Right atrium auricular region (tissue), 2 donors: ENCODE results near the gene ASPN. TPM values are rescaled to one million over a fixed set of nuclear protein-coding genes. Genes with fewer than 3 reads are reported as not detected.

Source experiments
- DNase-seq: peaks from one replicate; pipeline ENCODE4 v3.0.0-alpha.2; 2019; ENCODE audit warnings: low spot score
- H3K27ac ChIP-seq, 2 donors: fragments of 200-600 bp; sonication (generic); 1 replicate in 1 of 2; 2 replicates in 1 of 2; pipeline ENCODE4 v1.5.1; 2016 to 2019
- H3K27me3 ChIP-seq, 2 donors: fragments of 200-600 bp; sonication (generic); one replicate each; pipeline versions ENCODE4 v1.5.1 to v1.6.0; 2017 to 2019
- H3K36me3 ChIP-seq: fragments of 200-600 bp; sonication (generic); one replicate; pipeline ENCODE4 v1.5.1; 2016
- H3K4me1 ChIP-seq, 2 donors: fragments of 200-600 bp; sonication (generic); one replicate each; pipeline versions ENCODE4 v1.5.1 to v1.6.0; 2017 to 2019
- H3K4me3 ChIP-seq, 2 donors: fragments of 200-600 bp; sonication (generic); 1 replicate in 1 of 2; 2 replicates in 1 of 2; pipeline ENCODE4 v1.5.1; 2017 to 2019; ENCODE audit warnings: mild to moderate bottlenecking in 1 of 2, moderate library complexity in 1 of 2
- H3K9me3 ChIP-seq, 2 donors: fragments of 200-600 bp; sonication (generic); one replicate each; pipeline ENCODE4 v1.5.1; 2019
- total RNA-seq, 2 donors: library from RNA; depleted of rRNA; stranded (reverse); fragments of >200 nt; gene quantifications; one replicate each; pipeline ENCODE4 v1.1.0, GENCODE V29; 2016
- TF ChIP-seq, protein P1 (sequence below), 2 donors: fragments of 200-600 bp; sonication (generic); IDR thresholded peaks; one replicate each; pipeline ENCODE4 v1.5.1; 2019; ENCODE audit warnings: antibody characterized with exemption in 2 of 2

The ASPN gene
- total RNA-seq, 2 donors from 2014 or later, result 3.9 to 29.0 TPM

DNA sequence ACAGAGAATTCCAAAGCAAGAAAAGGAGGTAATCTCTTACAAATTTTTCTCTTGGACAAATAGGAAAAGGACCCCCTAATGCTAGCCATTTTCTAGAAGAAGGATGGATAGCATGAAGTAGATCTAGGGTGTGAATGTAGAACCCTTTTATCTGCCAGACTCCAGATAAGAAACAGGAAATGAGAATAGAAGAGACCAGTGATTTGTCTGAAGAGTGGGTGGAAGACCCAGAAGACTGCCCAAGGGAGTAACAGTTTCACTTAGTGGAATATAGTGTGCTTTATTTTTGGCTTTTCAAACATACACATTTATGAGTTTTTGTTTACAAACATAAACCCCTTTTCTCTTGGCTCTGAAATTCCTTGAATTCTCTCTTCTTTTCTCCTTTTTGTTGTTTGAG, 28.4 kb upstream of the ASPN start:
- H3K9me3 ChIP-seq, result no peaks in the 10 kb centered on the region
- no peak for DNase-seq
- no peak overlapping the region for H3K27ac ChIP-seq
- H3K4me3 ChIP-seq, result no peak overlapping the region
- no peaks in the 10 kb centered on the region for H3K27me3 ChIP-seq
- peaks cover 0 to 32% of the 10 kb centered on the region in 2 donors for H3K4me1 ChIP-seq
- H3K36me3 ChIP-seq, result no peaks in the 10 kb centered on the region
- TF ChIP-seq, protein P1, sequence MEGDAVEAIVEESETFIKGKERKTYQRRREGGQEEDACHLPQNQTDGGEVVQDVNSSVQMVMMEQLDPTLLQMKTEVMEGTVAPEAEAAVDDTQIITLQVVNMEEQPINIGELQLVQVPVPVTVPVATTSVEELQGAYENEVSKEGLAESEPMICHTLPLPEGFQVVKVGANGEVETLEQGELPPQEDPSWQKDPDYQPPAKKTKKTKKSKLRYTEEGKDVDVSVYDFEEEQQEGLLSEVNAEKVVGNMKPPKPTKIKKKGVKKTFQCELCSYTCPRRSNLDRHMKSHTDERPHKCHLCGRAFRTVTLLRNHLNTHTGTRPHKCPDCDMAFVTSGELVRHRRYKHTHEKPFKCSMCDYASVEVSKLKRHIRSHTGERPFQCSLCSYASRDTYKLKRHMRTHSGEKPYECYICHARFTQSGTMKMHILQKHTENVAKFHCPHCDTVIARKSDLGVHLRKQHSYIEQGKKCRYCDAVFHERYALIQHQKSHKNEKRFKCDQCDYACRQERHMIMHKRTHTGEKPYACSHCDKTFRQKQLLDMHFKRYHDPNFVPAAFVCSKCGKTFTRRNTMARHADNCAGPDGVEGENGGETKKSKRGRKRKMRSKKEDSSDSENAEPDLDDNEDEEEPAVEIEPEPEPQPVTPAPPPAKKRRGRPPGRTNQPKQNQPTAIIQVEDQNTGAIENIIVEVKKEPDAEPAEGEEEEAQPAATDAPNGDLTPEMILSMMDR (IDR thresholded peaks at IDR 0.05), result no peak

DNA sequence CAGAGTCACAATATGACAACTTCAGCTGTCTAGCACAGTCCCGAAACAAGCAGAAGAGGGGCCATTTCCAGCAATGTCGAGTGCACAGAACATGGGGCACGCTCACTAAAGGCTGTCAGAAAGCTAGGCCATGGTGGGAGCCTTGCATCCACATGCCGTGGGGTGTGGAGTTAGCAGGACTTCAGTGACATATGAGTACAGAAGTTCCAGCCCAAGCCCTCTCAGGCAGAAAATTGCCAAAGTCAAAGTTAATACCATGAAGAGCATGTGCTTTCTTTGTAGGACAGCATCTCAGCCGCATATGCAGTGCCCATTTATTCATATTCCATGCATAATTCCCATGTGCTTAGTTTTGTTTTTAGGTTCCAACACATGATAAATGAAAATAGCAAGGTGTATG, 26.7 kb upstream of the ASPN start:
- H3K4me3 ChIP-seq, result no peak overlapping the region
- H3K4me1 ChIP-seq, result peaks cover 0 to 40% of the 10 kb centered on the region in 2 donors
- no peaks in the 10 kb centered on the region for H3K27me3 ChIP-seq
- TF ChIP-seq, protein P1 (IDR thresholded peaks at IDR 0.05), result no peak
- DNase-seq, result no peak
- no peaks in the 10 kb centered on the region for H3K9me3 ChIP-seq
- H3K27ac ChIP-seq, result no peak overlapping the region
- no peaks in the 10 kb centered on the region for H3K36me3 ChIP-seq

DNA sequence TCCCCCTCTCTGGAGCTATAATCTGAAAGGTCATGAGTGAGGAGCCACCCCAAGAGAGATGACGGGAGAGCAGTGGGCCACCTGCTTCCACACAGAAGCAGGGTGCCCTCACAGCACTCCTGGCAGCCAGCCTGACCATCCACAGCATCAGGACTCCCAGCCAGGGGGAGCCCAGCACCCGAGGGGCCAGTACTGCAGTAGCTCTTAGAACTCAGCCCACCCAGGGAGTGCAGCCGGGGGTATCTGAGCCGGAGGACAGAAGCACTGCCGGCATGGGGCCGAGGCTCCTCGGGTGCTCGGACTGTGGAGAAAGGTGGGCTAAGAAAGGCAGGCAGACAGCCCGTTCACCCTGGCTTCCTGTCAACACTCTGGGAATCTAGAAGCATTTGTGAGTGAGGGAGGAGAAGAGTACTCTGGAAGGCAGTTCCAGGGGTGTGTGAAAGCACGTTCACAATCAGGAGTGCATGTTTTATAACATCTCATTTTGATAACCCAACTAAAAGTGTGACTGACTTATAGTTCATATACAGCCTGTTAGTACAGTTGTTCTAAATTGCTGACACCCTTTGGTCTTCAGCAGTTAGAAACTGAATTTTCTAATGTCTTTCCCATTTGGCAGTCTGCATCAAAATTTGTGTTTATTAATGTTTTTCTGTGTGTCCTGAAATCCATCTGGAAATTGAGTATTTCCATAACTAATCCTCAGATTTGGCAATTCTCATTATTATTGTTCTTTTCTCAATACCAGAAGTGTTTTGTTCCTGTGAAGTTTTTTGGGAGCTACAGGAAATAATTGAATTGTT, 25.9 kb upstream of the ASPN start:
- Histone ChIP-seq H3K9me3 (no peaks in the 10 kb centered on the region), H3K27ac (peak overlapping the region; percentile 33 to 61), H3K4me3 (no peak overlapping the region), H3K4me1 (peaks cover 0 to 36% of the 10 kb centered on the region in 2 donors), H3K36me3 (no peaks in the 10 kb centered on the region), H3K27me3 (no peaks in the 10 kb centered on the region)
- TF ChIP-seq, protein P1 (IDR thresholded peaks at IDR 0.05), result peak in 1 of 2 donors; percentile 35
- no peak for DNase-seq

DNA sequence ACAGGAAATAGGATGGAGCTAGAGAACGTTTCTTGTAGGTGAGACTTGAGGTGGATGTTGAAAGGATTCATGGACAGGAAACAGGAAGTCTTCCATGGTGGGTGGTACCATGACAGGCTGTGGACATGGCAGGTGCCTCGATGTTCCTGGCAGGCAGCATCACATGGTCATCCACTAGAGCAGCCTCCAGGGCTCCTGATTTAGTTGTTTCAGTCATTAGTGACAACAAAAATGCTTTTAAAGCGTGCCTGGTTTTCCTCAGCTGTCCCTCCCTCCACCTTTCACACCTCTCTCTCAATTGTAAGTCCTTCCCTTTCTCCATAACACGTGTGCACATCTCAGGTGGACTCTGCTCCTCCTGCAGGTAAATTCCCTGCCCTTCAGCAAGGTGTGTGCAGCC, 25.2 kb upstream of the ASPN start:
- Histone ChIP-seq H3K27me3 (no peaks in the 10 kb centered on the region), H3K36me3 (no peaks in the 10 kb centered on the region), H3K27ac (peak overlapping the region; percentile 33 to 61), H3K4me3 (no peak overlapping the region), H3K4me1 (peaks cover 0 to 33% of the 10 kb centered on the region in 2 donors), H3K9me3 (no peaks in the 10 kb centered on the region)
- DNase-seq, result no peak
- TF ChIP-seq, protein P1 (IDR thresholded peaks at IDR 0.05), result no peak

DNA sequence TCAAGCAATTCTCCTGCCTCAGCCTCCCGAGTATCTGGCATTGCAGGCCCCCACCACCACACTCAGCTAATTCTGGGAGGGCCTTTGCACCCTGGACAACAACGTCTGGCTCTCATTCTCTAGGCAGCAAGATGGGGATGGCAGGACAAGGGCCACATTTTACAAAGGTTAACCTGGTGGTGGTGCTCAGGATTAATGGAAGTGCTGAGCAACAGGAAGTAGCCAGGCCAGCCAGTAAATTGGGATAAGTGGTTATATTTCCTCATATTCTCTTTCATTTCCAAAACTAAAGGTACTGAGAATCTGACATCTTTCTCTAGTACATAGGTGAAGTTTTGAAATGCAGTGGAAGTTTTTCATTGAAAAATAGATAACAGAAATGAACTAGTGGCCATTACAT, 24.7 kb upstream of the ASPN start:
- peaks cover 0 to 33% of the 10 kb centered on the region in 2 donors for H3K4me1 ChIP-seq
- DNase-seq, result no peak
- peak overlapping the region; percentile 46 to 61 for H3K27ac ChIP-seq
- TF ChIP-seq, protein P1 (IDR thresholded peaks at IDR 0.05), result no peak
- H3K36me3 ChIP-seq, result no peaks in the 10 kb centered on the region
- no peaks in the 10 kb centered on the region for H3K9me3 ChIP-seq
- H3K27me3 ChIP-seq, result no peaks in the 10 kb centered on the region
- H3K4me3 ChIP-seq, result no peak overlapping the region
